Testis (tissue), 3 donors: ENCODE measurements around the gene AMOTL2. TPM values are rescaled to one million over a fixed set of nuclear protein-coding genes. Genes with fewer than 3 reads are reported as not detected.

Experiments used
- DNase-seq: peaks from one replicate; pipeline ENCODE4 v3.0.0-alpha.2; 2019
- H3K27ac ChIP-seq, 2 donors: fragments of 200-600 bp; sonication (generic); one replicate each; pipeline ENCODE4 v1.5.1; 2019
- H3K27me3 ChIP-seq: fragments of 200-600 bp; sonication (generic); one replicate; pipeline ENCODE4 v1.5.1; 2019
- H3K36me3 ChIP-seq: fragments of 200-600 bp; sonication (generic); one replicate; pipeline ENCODE4 v1.5.1; 2017; ENCODE audit warnings: low read depth; ENCODE audit errors: missing control alignments
- H3K4me1 ChIP-seq: fragments of 200-600 bp; sonication (generic); one replicate; pipeline ENCODE4 v1.5.1; 2019
- H3K4me3 ChIP-seq, 2 donors: fragments of 200-600 bp; sonication (generic); one replicate each; pipeline ENCODE4 v1.5.1; 2017 to 2019
- H3K9me3 ChIP-seq: fragments of 200-600 bp; sonication (generic); one replicate; pipeline ENCODE4 v1.5.1; 2017
- CTCF ChIP-seq, 3 experiments: fragments of 450-650 bp in 2 of 3; fragments of 200-600 bp in 1 of 3; sonication (generic) in 1 of 3; IDR thresholded peaks; one replicate each; pipeline ENCODE4 v1.5.1; 2016 to 2019; ENCODE audit warnings: antibody characterized with exemption in 3 of 3, mild to moderate bottlenecking in 2 of 3, moderate library complexity in 1 of 3
- POLR2A ChIP-seq: fragments of 450-650 bp; IDR thresholded peaks from one replicate; pipeline ENCODE4 v1.6.1; 2017; ENCODE audit warnings: antibody characterized with exemption, mild to moderate bottlenecking, moderate library complexity
- WGBS, 2 donors: methylation state at CpG; one replicate each; pipeline ENCODE4 v1.1.5; 2018; 5-methylcytosine and 5-hydroxymethylcytosine counted together
- intact Hi-C: fragments of 100-400 bp; cut with DNase I; formaldehyde crosslinking; loops from one replicate; pipeline ENCODE4 v1.15.1; 2023; ENCODE audit warnings: low total_unique reads
- polyA plus RNA-seq: library from polyadenylated mRNA; stranded (reverse); fragments of 350-450 nt; fragmentation: Illumina TruSeq; extraction: RNeasy Lipid Tissue Mini Kit (QIAGEN cat#74804); gene quantifications from one replicate; pipeline ENCODE4 v1.2.3, GENCODE V29; 2014; ENCODE audit warnings: low read depth, low replicate concordance; ENCODE audit not compliant: insufficient read depth
- total RNA-seq, 2 donors: library from RNA; depleted of rRNA; stranded (reverse); fragments of >200 nt; gene quantifications; one replicate each; pipeline ENCODE4 v1.2.3, GENCODE V29; 2016

Gene AMOTL2
- total and polyA plus RNA-seq, 3 donors from 2014 or later: 19.6 to 61.0 (median 35.8) TPM

- H3K27me3 ChIP-seq: no peaks in the 10 kb centered on the region
- H3K9me3 ChIP-seq: no peaks in the 10 kb centered on the region
- TF ChIP-seq POLR2A (no peak), CTCF (IDR thresholded peaks at IDR 0.05) (no peak)
- no peak overlapping the region for H3K4me3 ChIP-seq
- no peak for DNase-seq
- WGBS, 2 donors: 78 to 97% methylated on average over 1 of the region's 1 CpG
- intact Hi-C loops: no loop called here
- H3K4me1 ChIP-seq: peaks cover 15% of the 10 kb centered on the region
- H3K27ac ChIP-seq: no peak overlapping the region
- H3K36me3 ChIP-seq: no peaks in the 10 kb centered on the region
Observed at GRCh38 chr3:134325061-134325705, 49.1 kb downstream of the AMOTL2 start.

GRCh38 chr3:134323966-134324962, 50.0 kb downstream of the AMOTL2 start:
- Histone ChIP-seq H3K36me3 (no peaks in the 10 kb centered on the region), H3K4me3 (no peak overlapping the region)

GRCh38 chr3:134322286-134322685, 52.0 kb downstream of the AMOTL2 start:
- Histone ChIP-seq H3K9me3 (no peaks in the 10 kb centered on the region), H3K4me3 (no peak overlapping the region), H3K27ac (no peak overlapping the region), H3K27me3 (no peaks in the 10 kb centered on the region), H3K36me3 (no peaks in the 10 kb centered on the region), H3K4me1 (peaks cover 11% of the 10 kb centered on the region)
- no peak for DNase-seq
- TF ChIP-seq CTCF (IDR thresholded peaks at IDR 0.05): no peak
- TF ChIP-seq POLR2A: no peak
- intact Hi-C loops: no loop called here
- WGBS, 2 donors: 90 to 98% methylated on average over 1 of the region's 1 CpG

More at GRCh38 chr3:134323966-134324962, 50.0 kb downstream of the AMOTL2 start:
- intact Hi-C loops: no loop called here
- Histone ChIP-seq H3K9me3 (no peaks in the 10 kb centered on the region), H3K27ac (no peak overlapping the region), H3K4me1 (peaks cover 15% of the 10 kb centered on the region), H3K27me3 (no peaks in the 10 kb centered on the region)
- no peak for DNase-seq
- TF ChIP-seq POLR2A (no peak), CTCF (IDR thresholded peaks at IDR 0.05) (no peak)
- 85 to 88% methylated on average over 10 of the region's 10 CpGs for WGBS, 2 donors

- Histone ChIP-seq H3K9me3 (no peaks in the 10 kb centered on the region), H3K4me3 (no peak overlapping the region), H3K27me3 (no peaks in the 10 kb centered on the region), H3K4me1 (peaks cover under 1% of the 10 kb centered on the region), H3K27ac (no peak overlapping the region), H3K36me3 (no peaks in the 10 kb centered on the region)
- TF ChIP-seq POLR2A (no peak), CTCF (IDR thresholded peaks at IDR 0.05) (no peak)
- intact Hi-C loops: no loop called here
- no peak for DNase-seq
- 86 to 95% methylated on average over 6 of the region's 6 CpGs for WGBS, 2 donors
Observed at GRCh38 chr3:134320749-134321148, 53.5 kb downstream of the AMOTL2 start.
